Middle frontal gyrus (tissue), 1 donor: ENCODE data around the gene PPEF1.

ENCODE experiments used
- DNase-seq: peaks from one replicate; pipeline ENCODE4 v3.0.0-alpha.2; 2015; ENCODE audit warnings: low spot score; ENCODE audit errors: extremely low spot score

Gene PPEF1

GRCh38 chrX:18707426-18708049 lies at the start of gene PPEF1:
PPEF1 (plus strand) TSS chrX:18707645; CDS start chrX:18707781, 136 bp downstream.
- DNase-seq, result no peak

- DNase-seq, result no peak
These were observed 46.2 kb upstream of the PPEF1 start for GRCh38 chrX:18661273-18661672.

GRCh38 chrX:18664947-18665346 lies 42.5 kb upstream of the PPEF1 start:
- DNase-seq, result no peak

GRCh38 chrX:18666614-18667013 lies 40.8 kb upstream of the PPEF1 start:
- DNase-seq, result no peak

- DNase-seq, result no peak
These were observed 39.2 kb upstream of the PPEF1 start for GRCh38 chrX:18668071-18668835.

- DNase-seq, result no peak
These were observed 35.4 kb upstream of the PPEF1 start, which contains the start of gene RS1 for GRCh38 chrX:18672008-18672407. RS1 (minus strand) TSS chrX:18672108; CDS start chrX:18672068, 40 bp downstream.

GRCh38 chrX:18674417-18674787 lies 33.0 kb upstream of the PPEF1 start:
- no peak for DNase-seq

- DNase-seq, result peak; percentile 72
These were observed 32.4 kb upstream of the PPEF1 start for GRCh38 chrX:18674788-18675735.

- DNase-seq, result no peak
These were observed 31.4 kb upstream of the PPEF1 start for GRCh38 chrX:18676050-18676449.

- DNase-seq, result no peak
These were observed 31.0 kb upstream of the PPEF1 start for GRCh38 chrX:18676470-18676869.

GRCh38 chrX:18677161-18677869 lies 30.1 kb upstream of the PPEF1 start:
- no peak for DNase-seq

- DNase-seq, result no peak
These were observed 25.4 kb upstream of the PPEF1 start for GRCh38 chrX:18681996-18682395.

GRCh38 chrX:18682979-18683387 lies 24.5 kb upstream of the PPEF1 start:
- no peak for DNase-seq

- DNase-seq, result no peak
These were observed 19.5 kb upstream of the PPEF1 start for GRCh38 chrX:18687856-18688495.

GRCh38 chrX:18691431-18691830 lies 16.0 kb upstream of the PPEF1 start:
- no peak for DNase-seq

- DNase-seq, result no peak
These were observed 14.9 kb upstream of the PPEF1 start for GRCh38 chrX:18692541-18692940.

- no peak for DNase-seq
These were observed 10.8 kb upstream of the PPEF1 start for GRCh38 chrX:18696653-18697052.

GRCh38 chrX:18698737-18699650 lies 8.5 kb upstream of the PPEF1 start:
- DNase-seq, result no peak

GRCh38 chrX:18701621-18702361 lies 5.7 kb upstream of the PPEF1 start:
- DNase-seq, result no peak
